ENCODE data around the gene RGS3. TPM values are rescaled to one million over a fixed set of nuclear protein-coding genes. Genes with fewer than 3 reads are reported as not detected.

RGS3 gene
- total RNA-seq, 1 donor from 2014 or later: 36.7 TPM

DNA sequence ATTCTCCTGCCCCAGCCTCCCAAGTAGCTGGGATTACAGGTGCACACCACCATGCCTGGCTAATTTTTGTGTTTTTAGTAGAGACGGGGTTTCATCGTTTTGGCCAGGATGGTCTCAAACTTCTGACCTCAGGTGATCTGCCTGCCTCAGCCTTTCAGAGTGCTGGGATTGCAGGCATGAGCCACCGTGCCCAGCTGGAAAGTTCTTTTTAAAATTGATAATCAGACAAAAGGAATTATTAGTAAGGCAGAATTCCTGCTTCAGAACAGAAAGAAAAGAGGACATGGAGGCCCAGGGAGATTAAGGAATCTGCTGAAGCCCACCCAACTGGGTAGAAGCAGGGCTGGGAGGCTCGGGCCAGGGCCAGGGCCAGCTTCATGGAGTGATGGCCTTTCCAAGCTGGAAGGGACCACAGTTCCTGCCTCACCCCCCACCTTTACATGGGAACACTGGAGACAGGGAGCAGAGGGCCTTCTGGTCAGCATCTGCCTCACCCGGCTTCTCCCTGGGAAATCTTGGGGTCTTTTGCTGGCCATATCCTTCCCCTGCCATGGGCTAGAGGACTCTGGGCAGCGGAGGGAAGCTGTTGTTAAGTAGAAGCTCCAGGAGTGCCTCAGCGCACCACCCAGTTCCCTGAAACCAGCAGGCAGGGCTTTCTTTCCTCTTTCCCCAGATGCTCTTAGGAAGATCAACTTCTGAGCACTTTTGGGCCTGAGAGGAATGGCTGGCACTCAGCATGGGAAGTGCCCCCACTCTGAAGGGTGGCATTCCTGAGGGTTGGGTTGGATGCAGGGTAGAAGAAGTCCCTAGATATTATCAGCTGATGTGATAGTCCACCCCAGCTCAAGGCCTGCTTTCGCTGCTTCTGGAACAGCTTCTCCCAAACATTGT, 70.1 kb downstream of the RGS3 start:
- Mint-ChIP-seq H3K27me3 (ENCODE audit: low read depth) (no peaks in the 10 kb centered on the region), H3K9me3 (no peaks in the 10 kb centered on the region), H3K36me3 (ENCODE audit: low read depth) (no peaks in the 10 kb centered on the region), H3K4me1 (peaks cover 40% of the 10 kb centered on the region), H3K4me3 (no peak overlapping the region), H3K27ac (ENCODE audit: unreplicated experiment) (no peak overlapping the region)
- TF ChIP-seq, protein P1, sequence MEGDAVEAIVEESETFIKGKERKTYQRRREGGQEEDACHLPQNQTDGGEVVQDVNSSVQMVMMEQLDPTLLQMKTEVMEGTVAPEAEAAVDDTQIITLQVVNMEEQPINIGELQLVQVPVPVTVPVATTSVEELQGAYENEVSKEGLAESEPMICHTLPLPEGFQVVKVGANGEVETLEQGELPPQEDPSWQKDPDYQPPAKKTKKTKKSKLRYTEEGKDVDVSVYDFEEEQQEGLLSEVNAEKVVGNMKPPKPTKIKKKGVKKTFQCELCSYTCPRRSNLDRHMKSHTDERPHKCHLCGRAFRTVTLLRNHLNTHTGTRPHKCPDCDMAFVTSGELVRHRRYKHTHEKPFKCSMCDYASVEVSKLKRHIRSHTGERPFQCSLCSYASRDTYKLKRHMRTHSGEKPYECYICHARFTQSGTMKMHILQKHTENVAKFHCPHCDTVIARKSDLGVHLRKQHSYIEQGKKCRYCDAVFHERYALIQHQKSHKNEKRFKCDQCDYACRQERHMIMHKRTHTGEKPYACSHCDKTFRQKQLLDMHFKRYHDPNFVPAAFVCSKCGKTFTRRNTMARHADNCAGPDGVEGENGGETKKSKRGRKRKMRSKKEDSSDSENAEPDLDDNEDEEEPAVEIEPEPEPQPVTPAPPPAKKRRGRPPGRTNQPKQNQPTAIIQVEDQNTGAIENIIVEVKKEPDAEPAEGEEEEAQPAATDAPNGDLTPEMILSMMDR (conservative IDR thresholded peaks at IDR 0.05): no peak
- no peak for DNase-seq (ENCODE audit: low read depth, low spot score)

DNA sequence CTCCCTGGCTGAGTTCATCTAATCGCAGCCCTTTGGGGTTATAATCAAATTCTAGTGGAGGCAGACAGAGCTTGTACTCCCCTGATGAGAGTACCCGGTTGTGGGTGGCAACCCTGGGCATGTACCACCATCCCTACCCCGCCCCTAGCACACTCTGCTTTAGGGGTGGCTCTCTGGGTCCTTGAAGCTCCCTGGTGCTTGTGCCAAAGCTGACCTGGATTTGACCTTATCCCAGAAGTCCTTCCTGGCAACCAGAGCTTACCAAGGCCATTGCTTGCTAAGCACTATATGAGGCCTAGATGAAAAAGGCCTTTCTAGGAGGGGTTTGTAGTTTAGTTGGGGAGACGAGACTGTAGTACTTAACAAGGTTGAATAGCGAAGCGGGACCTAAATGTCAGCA, 72.2 kb downstream of the RGS3 start:
- no peak for DNase-seq (ENCODE audit: low read depth, low spot score)
- TF ChIP-seq, protein P1 (conservative IDR thresholded peaks at IDR 0.05): no peak
- Mint-ChIP-seq H3K4me3 (peak overlapping the region; percentile 4), H3K36me3 (ENCODE audit: low read depth) (no peaks in the 10 kb centered on the region), H3K27me3 (ENCODE audit: low read depth) (no peaks in the 10 kb centered on the region), H3K9me3 (no peaks in the 10 kb centered on the region), H3K4me1 (peaks cover 36% of the 10 kb centered on the region), H3K27ac (ENCODE audit: unreplicated experiment) (peak overlapping the region; percentile 99)

DNA sequence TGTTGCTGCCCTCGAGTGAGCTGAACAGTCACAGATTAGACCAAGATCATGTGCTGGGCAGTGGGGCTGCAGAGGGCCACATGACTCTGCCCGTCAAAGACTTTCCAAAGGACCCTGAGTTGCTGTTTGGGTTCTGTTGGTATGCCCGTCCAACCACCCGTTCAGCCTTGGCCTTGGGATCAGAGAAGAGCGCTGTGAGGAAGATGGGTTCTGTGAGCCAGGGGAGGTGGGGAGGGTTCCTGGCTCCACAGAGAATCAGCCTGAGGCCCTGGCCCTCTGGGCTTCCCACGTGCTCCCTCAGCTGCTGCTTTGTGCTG, 72.6 kb downstream of the RGS3 start:
- Mint-ChIP-seq H3K9me3 (no peaks in the 10 kb centered on the region), H3K36me3 (ENCODE audit: low read depth) (peaks cover 1% of the 10 kb centered on the region), H3K27me3 (ENCODE audit: low read depth) (no peaks in the 10 kb centered on the region), H3K27ac (ENCODE audit: unreplicated experiment) (peak overlapping the region; percentile 99), H3K4me3 (peak overlapping the region; percentile 4), H3K4me1 (peaks cover 39% of the 10 kb centered on the region)
- TF ChIP-seq, protein P1 (conservative IDR thresholded peaks at IDR 0.05): no peak
- DNase-seq (ENCODE audit: low read depth, low spot score): no peak

DNA sequence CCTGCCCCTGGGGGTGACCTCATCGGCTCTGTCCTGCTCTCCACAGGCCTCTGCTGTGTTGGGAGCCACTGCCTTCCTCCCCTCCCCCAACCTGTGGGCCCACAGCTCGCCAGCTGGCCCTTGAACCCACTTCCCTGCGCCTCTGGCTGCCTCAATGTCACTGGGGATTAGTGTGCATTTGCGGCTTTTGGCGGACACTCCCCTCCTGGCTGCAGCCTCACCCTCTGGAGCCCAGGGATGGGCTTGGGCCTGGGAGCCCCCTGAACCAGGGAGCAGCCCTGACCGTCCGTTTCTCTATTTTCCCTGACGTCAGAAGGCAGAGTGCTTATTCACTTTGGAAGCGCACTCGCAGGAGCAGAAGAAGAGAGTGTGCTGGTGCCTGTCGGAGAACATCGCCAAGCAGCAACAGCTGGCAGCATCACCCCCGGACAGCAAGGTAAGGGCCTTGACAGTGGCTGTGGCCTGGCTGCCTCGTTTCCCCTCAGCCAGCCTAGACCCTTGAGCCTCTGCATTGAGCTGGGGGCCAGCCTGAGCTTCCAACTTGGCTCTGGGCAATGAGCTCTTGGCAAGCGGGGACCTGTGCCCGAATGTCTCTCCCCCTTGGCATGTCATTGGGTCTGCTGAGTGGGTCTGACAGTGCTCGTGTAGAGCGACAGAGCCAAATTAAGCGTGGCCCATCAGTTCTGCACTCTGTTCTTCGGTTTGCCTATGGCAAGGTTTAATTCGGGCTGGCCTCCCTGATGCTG, 73.1 kb downstream of the RGS3 start:
- Mint-ChIP-seq H3K27ac (ENCODE audit: unreplicated experiment) (peak overlapping the region; percentile 99), H3K4me3 (peak overlapping the region; percentile 42), H3K36me3 (ENCODE audit: low read depth) (peaks cover 2% of the 10 kb centered on the region), H3K9me3 (no peaks in the 10 kb centered on the region), H3K4me1 (peaks cover 44% of the 10 kb centered on the region), H3K27me3 (ENCODE audit: low read depth) (no peaks in the 10 kb centered on the region)
- peak; percentile 53 for DNase-seq (ENCODE audit: low read depth, low spot score)
- TF ChIP-seq, protein P1 (conservative IDR thresholded peaks at IDR 0.05): no peak

DNA sequence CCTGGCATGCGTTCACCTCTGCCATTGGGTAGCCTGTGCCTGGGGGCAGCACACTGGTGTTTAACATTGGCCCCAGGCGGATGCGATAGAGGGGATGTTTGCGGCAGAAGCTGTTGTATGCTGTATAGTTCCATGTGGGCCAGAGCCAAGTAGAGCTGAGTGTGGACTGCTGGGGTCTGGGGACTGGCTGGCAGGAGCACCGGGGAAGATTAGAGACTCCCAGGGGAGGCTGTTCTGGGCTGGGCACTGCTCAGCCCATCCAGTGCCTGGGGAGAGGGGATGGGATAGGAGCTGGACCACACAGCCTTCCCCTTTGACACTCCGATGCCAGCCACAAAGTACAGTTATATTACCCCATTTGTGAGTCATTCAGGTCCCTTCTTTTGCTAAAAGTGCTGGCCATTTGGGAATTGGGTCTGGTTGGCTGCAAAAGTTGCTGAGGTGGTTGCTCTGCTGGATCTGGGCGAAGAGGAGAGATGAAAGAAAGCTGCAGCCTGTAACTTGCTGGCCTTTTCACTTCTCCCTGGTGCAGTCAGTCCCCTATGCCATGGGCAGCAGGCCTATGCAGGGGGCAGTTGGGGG, 73.8 kb downstream of the RGS3 start:
- peak overlapping the region; percentile 6 for H3K4me3 Mint-ChIP-seq
- no peak for DNase-seq (ENCODE audit: low read depth, low spot score)
- H3K36me3 Mint-ChIP-seq (ENCODE audit: low read depth): peaks cover 6% of the 10 kb centered on the region
- no peaks in the 10 kb centered on the region for H3K27me3 Mint-ChIP-seq (ENCODE audit: low read depth)
- TF ChIP-seq, protein P1 (conservative IDR thresholded peaks at IDR 0.05): no peak
- H3K4me1 Mint-ChIP-seq: peaks cover 51% of the 10 kb centered on the region
- no peaks in the 10 kb centered on the region for H3K9me3 Mint-ChIP-seq
- H3K27ac Mint-ChIP-seq (ENCODE audit: unreplicated experiment): peak overlapping the region; percentile 99
